HTERT RPE-1 (cell line): ENCODE data around the gene UGGT2.
"Not testable (repeated sequence)": the region's sequence is repeated elsewhere in the genome, so short reads cannot be mapped to it uniquely, and the experiment has no call there.

Source experiments
- in situ Hi-C: fragments of 300-500 bp; cut with MboI; formaldehyde crosslinking; loops from 4 replicates; pipeline ENCODE4 v1.14.3; 2020; ENCODE audit warnings: low sequenced_read_pairs

Gene UGGT2

GRCh38 chr13:95903569-95903968 lies 149.6 kb downstream of the UGGT2 start:
- in situ Hi-C loops = no loop called here

GRCh38 chr13:95902741-95903140 lies 150.5 kb downstream of the UGGT2 start:
- in situ Hi-C loops = no loop called here

- in situ Hi-C loops = no loop called here
These were observed 154.9 kb downstream of the UGGT2 start for GRCh38 chr13:95898256-95898655.

GRCh38 chr13:95896301-95896700 lies 156.9 kb downstream of the UGGT2 start:
- in situ Hi-C loops = no loop called here

- in situ Hi-C loops = no loop called here
These were observed 159.3 kb downstream of the UGGT2 start for GRCh38 chr13:95893861-95894260.

- in situ Hi-C loops = no loop called here
These were observed 171.1 kb downstream of the UGGT2 start for GRCh38 chr13:95882121-95882520.

- in situ Hi-C loops = no loop called here
These were observed 172.9 kb downstream of the UGGT2 start for GRCh38 chr13:95880331-95880730.

GRCh38 chr13:95874286-95874685 lies 178.9 kb downstream of the UGGT2 start:
- in situ Hi-C loops = no loop called here

- in situ Hi-C loops = no loop called here
These were observed 182.8 kb downstream of the UGGT2 start for GRCh38 chr13:95870421-95870820.

- in situ Hi-C loops = no loop called here
These were observed 188.1 kb downstream of the UGGT2 start for GRCh38 chr13:95865080-95865615.

GRCh38 chr13:95862408-95862807 lies 190.8 kb downstream of the UGGT2 start:
- in situ Hi-C loops = no loop called here

GRCh38 chr13:95861296-95861695 lies 191.9 kb downstream of the UGGT2 start:
- in situ Hi-C loops = no loop called here

GRCh38 chr13:95858286-95859075 lies 194.7 kb downstream of the UGGT2 start:
- in situ Hi-C loops = no loop called here

- in situ Hi-C loops = not testable (repeated sequence)
These were observed 207.5 kb downstream of the UGGT2 start for GRCh38 chr13:95845656-95846055.

GRCh38 chr13:95842898-95843297 lies 210.3 kb downstream of the UGGT2 start:
- in situ Hi-C loops = no loop called here

GRCh38 chr13:95841894-95842293 lies 211.3 kb downstream of the UGGT2 start:
- in situ Hi-C loops = no loop called here

GRCh38 chr13:95834134-95834765 lies 219.0 kb downstream of the UGGT2 start:
- in situ Hi-C loops = no loop called here

GRCh38 chr13:95833719-95834118 lies 219.5 kb downstream of the UGGT2 start:
- in situ Hi-C loops = no loop called here

GRCh38 chr13:95833126-95833525 lies 220.1 kb downstream of the UGGT2 start:
- in situ Hi-C loops = no loop called here

GRCh38 chr13:95822303-95822702 lies 230.9 kb downstream of the UGGT2 start:
- in situ Hi-C loops = no loop called here

- in situ Hi-C loops = no loop called here
These were observed 238.7 kb downstream of the UGGT2 start for GRCh38 chr13:95814495-95814894.

- in situ Hi-C loops = no loop called here
These were observed 240.1 kb downstream of the UGGT2 start for GRCh38 chr13:95813139-95813538.
